H1 (cell line): ENCODE results near the gene BCAP31. TPM values are rescaled to one million over a fixed set of nuclear protein-coding genes. Genes with fewer than 3 reads are reported as not detected.

ENCODE experiments used
- BCL11A ChIP-seq, 2 experiments: IDR thresholded peaks; one replicate each; pipeline ENCODE4 v1.6.1; 2011; ENCODE audit warnings: low read depth in 2 of 2, low read length in 2 of 2, mild to moderate bottlenecking in 2 of 2
- CHD7 ChIP-seq: fragments of 300-600 bp; sonication (generic); IDR thresholded peaks from 2 replicates; pipeline ENCODE4 v1.7.1; 2012; ENCODE audit warnings: low read length, moderate library complexity, mild to moderate bottlenecking, inconsistent platforms; ENCODE audit not compliant: insufficient replicate concordance
- polyA plus RNA-seq, 7 experiments: library from polyadenylated mRNA; depleted of rRNA in 3 of 7; stranded (reverse) in 5 of 7; unstranded in 2 of 7; fragments of >200 nt in 5 of 7; fragments of 200-250 nt in 2 of 7; gene quantifications; 1 replicate in 5 of 7; 2 replicates in 1 of 7; 4 replicates in 1 of 7; pipeline versions ENCODE4 v1.2.1 to v1.2.3, GENCODE V29; 2011 to 2013; ENCODE audit warnings: missing spikeins in 2 of 7, mixed read lengths in 2 of 7
- total RNA-seq: library from RNA; stranded (reverse); fragmentation: NEBNext Ultra II Directional; extraction: Animal tissue kit (Norgen Biotek cat#: 25700); gene quantifications from 2 replicates; pipeline ENCODE4 v1.2.1, GENCODE V29; 2021

Gene BCAP31
- total and polyA plus RNA-seq, 2 of the 8 experiments (the other 6 are each of a cell fraction or from before 2014, with no cell fraction given): 136 to 159 TPM

- TF ChIP-seq CHD7 (no peak), BCL11A (IDR thresholded peaks at IDR 0.05; ENCODE audit: low read depth in 2 of 2, low read length in 2 of 2) (no peak)
- TF ChIP-seq, all 59 proteins: peak for 0
Measured at GRCh38 chrX:153696100-153696499, 28.1 kb downstream of the BCAP31 start (continued).
